Measurements from ENCODE around the gene TNRC18. TPM values are rescaled to one million over a fixed set of nuclear protein-coding genes. Genes with fewer than 3 reads are reported as not detected.
"Not testable (repeated sequence)": the region's sequence is repeated elsewhere in the genome, so short reads cannot be mapped to it uniquely, and the experiment has no call there.

The TNRC18 gene
- polyA plus RNA-seq, 1 donor from 2014 or later: 23.6 TPM

GRCh38 chr7:5323800-5324781 lies 99.5 kb downstream of the TNRC18 start:
- H3K4me2 ChIP-seq (ENCODE audit: low read length); H3K36me3 ChIP-seq (ENCODE audit: insufficient read depth, low read length); H3K79me2 ChIP-seq (replicated peaks; ENCODE audit: insufficient read depth, low read length); H3K9me2 ChIP-seq (ENCODE audit: insufficient read depth, low read length); H3K4me3 ChIP-seq (ENCODE audit: low read length); H3F3A ChIP-seq (ENCODE audit: insufficient read depth, low read length, poor library complexity, severe bottlenecking); H3K9me3 ChIP-seq (ENCODE audit: low read length); H4K20me1 ChIP-seq (ENCODE audit: insufficient read depth); H3K9ac ChIP-seq (ENCODE audit: low read length); H3K27ac ChIP-seq (ENCODE audit: low read length); H3K27me3 ChIP-seq (ENCODE audit: insufficient read depth, low read depth, low read length); H2AFZ ChIP-seq (ENCODE audit: low read depth, low read length): not testable (repeated sequence)

- H3K79me2 ChIP-seq (replicated peaks; ENCODE audit: insufficient read depth, low read length): no peaks in the 10 kb centered on the region
- H3K9me3 ChIP-seq (ENCODE audit: low read length): peaks cover 2% of the 10 kb centered on the region
- H3K9ac ChIP-seq (ENCODE audit: low read length): no peak overlapping the region
- TF ChIP-seq MXI1 (conservative IDR thresholded peaks at IDR 0.05; ENCODE audit: poor library complexity, severe bottlenecking): no peak
- TF ChIP-seq TAF1 (IDR thresholded peaks at IDR 0.05; ENCODE audit: low read depth): no peak
- no peak for TF ChIP-seq EP300 (conservative IDR thresholded peaks at IDR 0.05; ENCODE audit: poor library complexity, severe bottlenecking)
- no peak for TF ChIP-seq RAD21 (conservative IDR thresholded peaks at IDR 0.05)
- no peak for TF ChIP-seq EZH2 (IDR thresholded peaks at IDR 0.05; ENCODE audit: borderline replicate concordance, insufficient read depth, low read length, poor library complexity, severe bottlenecking)
- no peak for TF ChIP-seq SMC3 (conservative IDR thresholded peaks at IDR 0.05; ENCODE audit: poor library complexity)
- TF ChIP-seq, protein P1, sequence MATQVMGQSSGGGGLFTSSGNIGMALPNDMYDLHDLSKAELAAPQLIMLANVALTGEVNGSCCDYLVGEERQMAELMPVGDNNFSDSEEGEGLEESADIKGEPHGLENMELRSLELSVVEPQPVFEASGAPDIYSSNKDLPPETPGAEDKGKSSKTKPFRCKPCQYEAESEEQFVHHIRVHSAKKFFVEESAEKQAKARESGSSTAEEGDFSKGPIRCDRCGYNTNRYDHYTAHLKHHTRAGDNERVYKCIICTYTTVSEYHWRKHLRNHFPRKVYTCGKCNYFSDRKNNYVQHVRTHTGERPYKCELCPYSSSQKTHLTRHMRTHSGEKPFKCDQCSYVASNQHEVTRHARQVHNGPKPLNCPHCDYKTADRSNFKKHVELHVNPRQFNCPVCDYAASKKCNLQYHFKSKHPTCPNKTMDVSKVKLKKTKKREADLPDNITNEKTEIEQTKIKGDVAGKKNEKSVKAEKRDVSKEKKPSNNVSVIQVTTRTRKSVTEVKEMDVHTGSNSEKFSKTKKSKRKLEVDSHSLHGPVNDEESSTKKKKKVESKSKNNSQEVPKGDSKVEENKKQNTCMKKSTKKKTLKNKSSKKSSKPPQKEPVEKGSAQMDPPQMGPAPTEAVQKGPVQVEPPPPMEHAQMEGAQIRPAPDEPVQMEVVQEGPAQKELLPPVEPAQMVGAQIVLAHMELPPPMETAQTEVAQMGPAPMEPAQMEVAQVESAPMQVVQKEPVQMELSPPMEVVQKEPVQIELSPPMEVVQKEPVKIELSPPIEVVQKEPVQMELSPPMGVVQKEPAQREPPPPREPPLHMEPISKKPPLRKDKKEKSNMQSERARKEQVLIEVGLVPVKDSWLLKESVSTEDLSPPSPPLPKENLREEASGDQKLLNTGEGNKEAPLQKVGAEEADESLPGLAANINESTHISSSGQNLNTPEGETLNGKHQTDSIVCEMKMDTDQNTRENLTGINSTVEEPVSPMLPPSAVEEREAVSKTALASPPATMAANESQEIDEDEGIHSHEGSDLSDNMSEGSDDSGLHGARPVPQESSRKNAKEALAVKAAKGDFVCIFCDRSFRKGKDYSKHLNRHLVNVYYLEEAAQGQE (IDR thresholded peaks at IDR 0.05; ENCODE audit: borderline replicate concordance): no peak
- H3K9me2 ChIP-seq (ENCODE audit: insufficient read depth, low read length): no peaks in the 10 kb centered on the region
- H3K27ac ChIP-seq (ENCODE audit: low read length): no peak overlapping the region
- H3K4me3 ChIP-seq (ENCODE audit: low read length): no peak overlapping the region
- H2AFZ ChIP-seq (ENCODE audit: low read depth, low read length): no peak overlapping the region
- no peaks in the 10 kb centered on the region for H3F3A ChIP-seq (ENCODE audit: insufficient read depth, low read length, poor library complexity, severe bottlenecking)
- H3K4me2 ChIP-seq (ENCODE audit: low read length): no peak overlapping the region
- H4K20me1 ChIP-seq (ENCODE audit: insufficient read depth): no peaks in the 10 kb centered on the region
- no peaks in the 10 kb centered on the region for H3K27me3 ChIP-seq (ENCODE audit: insufficient read depth, low read depth, low read length)
- no peaks in the 10 kb centered on the region for H3K36me3 ChIP-seq (ENCODE audit: insufficient read depth, low read length)
Observed at GRCh38 chr7:5322621-5323410, 100.8 kb downstream of the TNRC18 start.
